Endothelial cell of umbilical vein (primary cell): Measurements from ENCODE around the gene STC2. TPM values are rescaled to one million over a fixed set of nuclear protein-coding genes. Genes with fewer than 3 reads are reported as not detected.

Experiments used
- BruUV-seq: library from RNA; stranded (reverse); fragments of 400-500 nt; replicated peaks from 2 replicates; lab custom pipeline; 2021; lab: Mats Ljungman, UMichigan
- CTCF ChIA-PET: fragments of 300-600, 350-600 bp; sonication (Branson Sonifier 250); formaldehyde crosslinking; loops from one replicate; lab custom pipeline; 2021; ENCODE audit warnings: antibody characterized with exemption, inconsistent platforms; lab: Charles Lee
- POLR2A ChIA-PET: fragments of 300-600, 350-600 bp; sonication (Branson Sonifier 250); formaldehyde crosslinking; loops from one replicate; lab custom pipeline; 2021; ENCODE audit warnings: antibody characterized with exemption, inconsistent platforms; lab: Charles Lee
- DNase-seq: peaks from one replicate; pipeline ENCODE4 v3.0.0-alpha.2; 2011; ENCODE audit warnings: low read depth, low spot score
- FAIRE-seq: peaks from 2 replicates; lab custom pipeline; 2011; peaks lifted over from hg19 to GRCh38; lab: Jason Lieb, UNC
- H2AFZ ChIP-seq: 2 replicates; pipeline ENCODE4 v1.6.0; 2012; ENCODE audit warnings: low read depth, low read length, control low read depth, inconsistent platforms
- H3K27ac ChIP-seq: 2 replicates; pipeline ENCODE4 v1.5.1; 2011; ENCODE audit warnings: low read depth, mild to moderate bottlenecking, control low read depth, low read length, moderate library complexity; ENCODE audit not compliant: insufficient read depth
- H3K27me3 ChIP-seq, 2 experiments: 2 replicates each; pipeline versions ENCODE4 v1.6.0 to v1.6.1; 2011; ENCODE audit warnings: low read length in 2 of 2, mixed read lengths in 1 of 2; ENCODE audit not compliant: control insufficient read depth in 2 of 2, insufficient read depth in 2 of 2
- H3K36me3 ChIP-seq, 2 experiments: 2 replicates in 1 of 2; 3 replicates in 1 of 2; pipeline ENCODE4 v1.5.1; 2011; ENCODE audit warnings: low read length in 2 of 2, mild to moderate bottlenecking in 1 of 2, moderate library complexity in 1 of 2; ENCODE audit not compliant: control insufficient read depth in 2 of 2, insufficient read depth in 2 of 2; ENCODE audit errors: extremely low read depth in 1 of 2
- H3K4me1 ChIP-seq: 3 replicates; pipeline ENCODE4 v1.5.1; 2011; ENCODE audit warnings: mild to moderate bottlenecking, low read length; ENCODE audit not compliant: control insufficient read depth, insufficient read depth; ENCODE audit errors: extremely low read depth
- H3K4me2 ChIP-seq: 2 replicates; pipeline ENCODE4 v1.6.1; 2011; ENCODE audit warnings: low read length, control low read depth, mixed read lengths; ENCODE audit not compliant: insufficient read depth
- H3K4me3 ChIP-seq, 3 experiments: fragments of 200-600 bp in 1 of 3; sonication (generic), shearing (Covaris generic) in 1 of 3; replicated peaks in 1 of 3; 2 replicates each; pipeline ENCODE4 v1.5.1; 2011 to 2016; ENCODE audit warnings: control low read depth in 3 of 3, low read length in 3 of 3, mild to moderate bottlenecking in 2 of 3, inconsistent platforms in 1 of 3, low read depth in 1 of 3, moderate library complexity in 1 of 3; ENCODE audit not compliant: insufficient read depth in 1 of 3
- H3K79me2 ChIP-seq: 2 replicates; pipeline ENCODE4 v1.6.0; 2012; ENCODE audit warnings: low read length, inconsistent platforms; ENCODE audit not compliant: control insufficient read depth, insufficient read depth
- H3K9ac ChIP-seq: replicated peaks from 2 replicates; pipeline ENCODE3; 2011; ENCODE audit warnings: low read length, control low read depth; ENCODE audit not compliant: insufficient read depth; ENCODE audit errors: extremely low read depth
- H3K9me1 ChIP-seq: replicated peaks from 3 replicates; pipeline ENCODE4 v1.6.0; 2011; ENCODE audit warnings: mild to moderate bottlenecking, low read length; ENCODE audit not compliant: control insufficient read depth, insufficient read depth; ENCODE audit errors: extremely low read depth
- H3K9me3 ChIP-seq: replicated peaks from 2 replicates; pipeline ENCODE4 v1.5.1; 2012; ENCODE audit warnings: low read length, inconsistent platforms; ENCODE audit not compliant: control insufficient read depth, insufficient read depth
- H4K20me1 ChIP-seq: replicated peaks from 2 replicates; pipeline ENCODE3; 2011; ENCODE audit warnings: mild to moderate bottlenecking, low read length; ENCODE audit not compliant: control insufficient read depth, insufficient read depth; ENCODE audit errors: extremely low read depth
- EZH2 ChIP-seq: IDR thresholded peaks from 2 replicates; pipeline ENCODE4 v1.6.1; 2012; ENCODE audit warnings: borderline replicate concordance, low read depth, mild to moderate bottlenecking, moderate library complexity, low read length, inconsistent platforms; ENCODE audit not compliant: severe bottlenecking
- FOS ChIP-seq: IDR thresholded peaks from 2 replicates; pipeline ENCODE4 v1.6.1; 2011; ENCODE audit warnings: mild to moderate bottlenecking, low read length, moderate library complexity, borderline replicate concordance; ENCODE audit not compliant: insufficient read depth
- GATA2 ChIP-seq: IDR thresholded peaks from 2 replicates; pipeline ENCODE4 v1.7.0; 2011; ENCODE audit warnings: low read depth, mild to moderate bottlenecking, moderate library complexity, mixed read lengths, low read length; ENCODE audit not compliant: insufficient read length, insufficient read depth
- JUN ChIP-seq: IDR thresholded peaks from 2 replicates; pipeline ENCODE4 v1.6.1; 2011; ENCODE audit warnings: borderline replicate concordance, low read depth; ENCODE audit not compliant: insufficient read length, insufficient read depth
- MYC ChIP-seq: IDR thresholded peaks from one replicate; pipeline ENCODE4 v1.6.1; 2011; ENCODE audit warnings: mild to moderate bottlenecking, low read depth, low read length
- POLR2A ChIP-seq: IDR thresholded peaks from 2 replicates; pipeline ENCODE4 v1.6.1; 2012; ENCODE audit warnings: low read depth, mild to moderate bottlenecking, control low read depth, low read length
- POLR2AphosphoS5 ChIP-seq: IDR thresholded peaks from 2 replicates; pipeline ENCODE4 v1.6.1; 2012; ENCODE audit warnings: low read depth, mild to moderate bottlenecking, control low read depth, low read length, moderate library complexity; ENCODE audit not compliant: insufficient read depth
- dilution Hi-C: fragments of 300-500 bp; cut with MboI; formaldehyde crosslinking; loops from one replicate; pipeline ENCODE4 v1.15.0; 2019; ENCODE audit warnings: low sequenced_read_pairs; ENCODE audit not compliant: extremely low pct_ligation_motif_present
- intact Hi-C: fragments of 100-400 bp; cut with micrococcal nuclease; formaldehyde crosslinking; loops from one replicate; pipeline ENCODE4 v1.10.0; 2022
- polyA plus RNA-seq, 4 experiments: library from polyadenylated mRNA; depleted of rRNA in 3 of 4; stranded (reverse) in 3 of 4; unstranded in 1 of 4; fragments of >200 nt; gene quantifications; 2 replicates each; pipeline versions ENCODE4 v1.2.1 to v1.2.3, GENCODE V29; 2011 to 2012; ENCODE audit warnings: missing spikeins in 1 of 4
- total RNA-seq: library from RNA; stranded (reverse); gene quantifications from 2 replicates; pipeline ENCODE4 v1.2.3, GENCODE V29; 2021
- TF ChIP-seq, protein P1 (sequence below): IDR thresholded peaks from 2 replicates; pipeline ENCODE4 v1.6.1; 2011; ENCODE audit not compliant: insufficient read depth, insufficient read length
- TF ChIP-seq, protein P2 (sequence below), 2 donors: IDR thresholded peaks; 1 replicate in 1 of 2; 2 replicates in 1 of 2; pipeline ENCODE4 v1.5.1; 2011; ENCODE audit warnings: low read length in 2 of 2, mild to moderate bottlenecking in 2 of 2, moderate library complexity in 2 of 2, control low read depth in 1 of 2, inconsistent platforms in 1 of 2, low read depth in 1 of 2; ENCODE audit not compliant: insufficient read depth in 1 of 2; ENCODE audit errors: extremely low read depth in 1 of 2

STC2 gene
- total and polyA plus RNA-seq, 2 donors (not counting 3 experiments of a cell fraction or from before 2014, with no cell fraction given): 19.0 to 26.9 TPM

DNA sequence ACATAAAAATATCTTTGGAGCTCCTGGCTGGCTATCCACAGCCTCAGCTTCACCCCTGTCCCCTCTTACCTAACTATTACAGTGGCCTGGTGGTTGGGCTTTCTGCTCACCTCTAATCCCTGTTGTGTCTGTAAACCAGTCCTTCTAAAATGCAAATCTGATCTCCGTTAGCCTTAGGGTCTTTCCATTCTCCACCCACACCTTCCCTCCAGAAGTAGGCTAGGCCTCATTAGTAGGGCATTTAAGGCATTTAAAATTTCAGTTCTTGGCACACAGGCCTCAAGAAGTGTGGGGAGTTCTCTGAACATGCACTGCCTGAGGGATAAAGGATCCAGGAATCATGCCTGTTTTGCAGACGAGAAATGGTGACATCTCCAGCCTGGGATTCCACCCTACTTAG is 26.4 kb upstream of the STC2 start:
- no peaks in the 10 kb centered on the region for H3K36me3 ChIP-seq
- FAIRE-seq (no peak), DNase-seq (no peak)
- POLR2A ChIA-PET: no interaction called here
- H3K9me3 ChIP-seq: no peaks in the 10 kb centered on the region
- dilution Hi-C loops (no loop called here), intact Hi-C loops (no loop called here)
- peaks cover 1 to 7% of the 10 kb centered on the region in 2 experiments for H3K27me3 ChIP-seq
- TF ChIP-seq POLR2A (no peak), FOS (no peak), GATA2 (no peak), EZH2 (no peak), JUN (no peak), POLR2AphosphoS5 (no peak), MYC (no peak)
- TF ChIP-seq, protein P1, sequence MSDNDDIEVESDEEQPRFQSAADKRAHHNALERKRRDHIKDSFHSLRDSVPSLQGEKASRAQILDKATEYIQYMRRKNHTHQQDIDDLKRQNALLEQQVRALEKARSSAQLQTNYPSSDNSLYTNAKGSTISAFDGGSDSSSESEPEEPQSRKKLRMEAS: no peak
- TF ChIP-seq, protein P2, sequence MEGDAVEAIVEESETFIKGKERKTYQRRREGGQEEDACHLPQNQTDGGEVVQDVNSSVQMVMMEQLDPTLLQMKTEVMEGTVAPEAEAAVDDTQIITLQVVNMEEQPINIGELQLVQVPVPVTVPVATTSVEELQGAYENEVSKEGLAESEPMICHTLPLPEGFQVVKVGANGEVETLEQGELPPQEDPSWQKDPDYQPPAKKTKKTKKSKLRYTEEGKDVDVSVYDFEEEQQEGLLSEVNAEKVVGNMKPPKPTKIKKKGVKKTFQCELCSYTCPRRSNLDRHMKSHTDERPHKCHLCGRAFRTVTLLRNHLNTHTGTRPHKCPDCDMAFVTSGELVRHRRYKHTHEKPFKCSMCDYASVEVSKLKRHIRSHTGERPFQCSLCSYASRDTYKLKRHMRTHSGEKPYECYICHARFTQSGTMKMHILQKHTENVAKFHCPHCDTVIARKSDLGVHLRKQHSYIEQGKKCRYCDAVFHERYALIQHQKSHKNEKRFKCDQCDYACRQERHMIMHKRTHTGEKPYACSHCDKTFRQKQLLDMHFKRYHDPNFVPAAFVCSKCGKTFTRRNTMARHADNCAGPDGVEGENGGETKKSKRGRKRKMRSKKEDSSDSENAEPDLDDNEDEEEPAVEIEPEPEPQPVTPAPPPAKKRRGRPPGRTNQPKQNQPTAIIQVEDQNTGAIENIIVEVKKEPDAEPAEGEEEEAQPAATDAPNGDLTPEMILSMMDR (IDR thresholded peaks at IDR 0.05; ENCODE audit: extremely low read depth in 1 of 2, insufficient read depth in 1 of 2, low read depth in 1 of 2, low read length in 2 of 2): no peak
- no peaks in the 10 kb centered on the region for H3K9me1 ChIP-seq
- no peak overlapping the region for H3K9ac ChIP-seq
- no peaks in the 10 kb centered on the region for H4K20me1 ChIP-seq
- no peak overlapping the region for H2AFZ ChIP-seq
- BruUV-seq: no TSS peak
- H3K79me2 ChIP-seq: no peaks in the 10 kb centered on the region
- H3K4me2 ChIP-seq: no peak overlapping the region
- no peak overlapping the region for H3K27ac ChIP-seq
- CTCF ChIA-PET: no interaction called here
- H3K4me1 ChIP-seq: no peaks in the 10 kb centered on the region
- H3K4me3 ChIP-seq: no peak overlapping the region
